HG03378 (cell line): ENCODE measurements around the gene CYP2S1.
"Not testable (repeated sequence)": the region's sequence is repeated elsewhere in the genome, so short reads cannot be mapped to it uniquely, and the experiment has no call there.

Source experiments
- ATAC-seq: cut with Tn5 transposase; IDR thresholded peaks from one replicate; pipeline ENCODE4 v1.9.1; 2021; ENCODE audit warnings: mild to moderate bottlenecking, moderate library complexity; ENCODE audit not compliant: unreplicated experiment

Gene CYP2S1, protein sequence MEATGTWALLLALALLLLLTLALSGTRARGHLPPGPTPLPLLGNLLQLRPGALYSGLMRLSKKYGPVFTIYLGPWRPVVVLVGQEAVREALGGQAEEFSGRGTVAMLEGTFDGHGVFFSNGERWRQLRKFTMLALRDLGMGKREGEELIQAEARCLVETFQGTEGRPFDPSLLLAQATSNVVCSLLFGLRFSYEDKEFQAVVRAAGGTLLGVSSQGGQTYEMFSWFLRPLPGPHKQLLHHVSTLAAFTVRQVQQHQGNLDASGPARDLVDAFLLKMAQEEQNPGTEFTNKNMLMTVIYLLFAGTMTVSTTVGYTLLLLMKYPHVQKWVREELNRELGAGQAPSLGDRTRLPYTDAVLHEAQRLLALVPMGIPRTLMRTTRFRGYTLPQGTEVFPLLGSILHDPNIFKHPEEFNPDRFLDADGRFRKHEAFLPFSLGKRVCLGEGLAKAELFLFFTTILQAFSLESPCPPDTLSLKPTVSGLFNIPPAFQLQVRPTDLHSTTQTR

DNA sequence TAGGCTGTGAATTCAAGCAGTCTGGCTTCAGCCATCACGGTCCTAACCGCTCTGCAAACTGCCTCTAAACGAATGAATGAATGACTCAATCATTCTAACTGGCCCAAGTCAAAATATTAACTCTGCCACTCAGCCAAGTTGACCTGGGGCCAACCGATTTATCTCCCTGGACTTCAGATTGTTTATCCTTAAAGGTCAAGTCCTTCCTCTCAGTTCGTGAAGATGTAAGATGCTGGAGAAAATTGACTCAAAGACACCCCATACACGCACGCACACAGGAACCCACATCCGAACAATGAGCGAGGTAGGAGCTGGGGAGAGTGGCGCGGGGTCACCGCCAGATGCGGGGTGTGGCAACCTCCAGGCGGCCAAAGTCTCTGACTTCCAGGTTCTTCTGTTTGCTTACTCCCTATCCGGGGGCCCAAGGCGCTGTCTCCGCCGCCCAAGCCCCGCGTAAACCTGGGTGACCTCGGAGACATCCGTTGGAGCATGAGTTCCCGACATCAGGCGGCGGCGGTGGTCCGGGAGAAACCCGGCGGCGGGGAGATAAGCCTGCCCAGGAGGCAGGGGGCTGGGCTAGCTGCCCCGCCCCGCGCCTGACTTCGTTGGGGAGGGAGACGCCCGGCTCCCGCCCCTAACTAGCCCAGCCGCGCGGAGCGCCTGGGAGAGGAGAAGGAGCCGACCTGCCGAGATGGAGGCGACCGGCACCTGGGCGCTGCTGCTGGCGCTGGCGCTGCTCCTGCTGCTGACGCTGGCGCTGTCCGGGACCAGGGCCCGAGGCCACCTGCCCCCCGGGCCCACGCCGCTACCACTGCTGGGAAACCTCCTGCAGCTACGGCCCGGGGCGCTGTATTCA, at the start of gene CYP2S1:
TSS of gene CYP2S1 (plus strand) at position 646 of the 856 bp plus-strand sequence. CDS start at position 692, 46 bp downstream.
- ATAC-seq, result no peak

DNA sequence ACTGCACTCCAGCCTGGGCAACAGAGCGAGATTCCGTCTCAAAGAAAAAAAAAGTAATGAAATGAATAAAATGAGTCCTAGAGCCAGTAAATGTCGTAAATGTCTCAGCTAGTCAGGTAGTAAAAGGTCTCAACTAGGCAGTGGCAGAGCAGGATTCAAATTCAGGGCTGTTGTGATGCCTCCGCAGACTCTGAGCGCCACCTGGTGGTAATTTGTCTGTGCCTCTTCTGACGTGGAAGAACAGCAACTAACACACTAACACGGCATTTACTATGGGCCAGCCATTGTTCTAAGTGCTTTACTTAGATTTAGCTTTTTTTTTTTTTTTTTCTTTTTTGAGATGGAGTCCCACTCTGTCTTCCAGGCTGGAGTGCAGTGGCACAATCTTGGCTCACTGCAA, 48.6 kb upstream of the CYP2S1 start:
- ATAC-seq, result no peak

DNA sequence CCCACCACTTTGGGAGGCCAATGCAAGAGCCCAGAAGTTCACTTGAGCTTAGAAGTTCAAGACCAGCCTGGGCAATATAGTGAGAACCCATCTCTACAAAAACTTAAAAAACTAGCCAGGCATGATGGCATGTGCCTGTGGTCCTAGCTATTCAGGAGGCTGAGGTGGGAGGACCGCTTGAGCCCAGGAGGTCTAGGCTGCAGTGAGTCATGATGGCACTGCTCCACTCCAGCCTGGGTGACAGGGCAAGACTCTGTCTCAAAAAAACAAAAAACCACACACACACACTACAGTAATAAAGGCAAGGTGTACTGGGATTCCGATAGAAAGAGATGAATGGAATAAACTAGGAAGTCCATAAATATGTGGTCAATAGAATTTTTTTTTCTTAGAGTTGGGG, 43.2 kb upstream of the CYP2S1 start:
- ATAC-seq, result no peak

DNA sequence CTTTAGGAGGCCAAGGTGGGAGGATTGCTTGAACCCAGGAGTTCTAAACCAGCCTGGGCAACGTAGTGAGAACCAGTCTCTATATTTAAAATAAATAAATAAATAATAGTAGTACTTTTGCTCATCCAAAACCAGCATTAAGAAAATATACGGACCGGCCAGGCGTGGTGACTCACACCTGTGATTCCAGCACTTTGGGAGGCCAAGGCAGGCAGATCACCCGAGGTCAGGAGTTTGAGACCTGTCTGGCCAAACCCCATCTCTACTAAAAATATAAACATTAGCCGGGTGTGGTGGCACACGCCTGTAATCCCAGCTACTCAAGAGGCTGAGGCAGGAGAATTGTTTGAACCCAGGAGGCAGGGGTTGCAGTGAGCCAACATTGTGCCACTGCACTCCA, 42.0 kb upstream of the CYP2S1 start:
- ATAC-seq, result not testable (repeated sequence)

DNA sequence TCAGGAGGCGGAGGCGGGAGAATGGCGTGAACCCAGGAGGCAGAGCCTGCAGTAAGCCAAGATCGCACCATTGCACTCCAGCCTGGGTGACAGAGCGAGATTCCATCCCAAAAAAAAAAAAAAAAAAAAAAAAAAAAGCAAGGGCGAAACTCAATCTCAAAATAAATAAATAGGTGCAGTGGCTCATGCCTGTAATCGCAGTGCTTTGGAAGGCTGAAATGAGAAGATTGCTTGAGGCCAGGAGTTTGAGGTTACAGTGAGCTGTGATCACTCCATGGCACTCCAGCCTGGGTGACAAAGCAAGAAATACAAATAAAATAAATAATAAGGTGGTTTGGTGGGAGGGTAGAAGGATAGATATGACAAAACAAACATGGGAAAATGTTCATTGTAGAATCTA, 39.0 kb upstream of the CYP2S1 start:
- no peak for ATAC-seq

DNA sequence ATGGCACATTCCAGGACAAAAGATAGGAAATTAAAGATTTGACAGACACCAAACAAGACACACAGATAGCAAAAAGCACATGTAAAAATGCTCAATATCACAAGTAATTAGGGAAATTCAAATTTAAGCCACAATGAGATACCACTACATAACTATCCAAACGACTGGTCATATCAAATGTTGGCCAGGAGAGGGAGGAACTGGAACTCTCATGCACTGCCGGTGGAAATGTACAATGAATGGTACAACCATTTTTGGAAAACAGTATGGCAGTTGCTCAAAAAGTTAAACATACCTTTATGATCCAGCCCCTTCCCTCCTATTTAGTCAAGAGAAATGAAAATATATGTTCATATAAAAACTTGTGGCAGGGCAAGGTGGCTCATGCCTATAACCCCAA, 36.8 kb upstream of the CYP2S1 start:
- no peak for ATAC-seq

DNA sequence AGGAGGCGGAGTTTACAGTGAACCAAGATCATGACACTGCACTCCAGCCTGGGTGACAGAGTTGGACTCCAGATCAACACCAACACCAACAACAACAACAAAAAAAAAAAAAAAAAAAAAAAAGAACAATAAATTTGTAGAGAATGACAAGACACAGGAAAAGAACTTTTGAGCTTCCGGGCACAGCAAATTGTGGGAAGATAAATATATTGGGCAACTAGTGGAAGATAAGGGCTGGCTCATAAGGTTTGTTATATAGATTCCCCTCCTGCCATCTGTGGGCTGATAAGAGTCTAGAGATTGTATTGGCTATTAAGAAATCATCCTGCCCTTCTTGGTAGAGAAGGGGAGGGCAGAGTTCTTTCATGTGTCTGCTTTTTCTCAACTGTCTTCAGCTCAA, 33.1 kb upstream of the CYP2S1 start:
- ATAC-seq, result no peak

DNA sequence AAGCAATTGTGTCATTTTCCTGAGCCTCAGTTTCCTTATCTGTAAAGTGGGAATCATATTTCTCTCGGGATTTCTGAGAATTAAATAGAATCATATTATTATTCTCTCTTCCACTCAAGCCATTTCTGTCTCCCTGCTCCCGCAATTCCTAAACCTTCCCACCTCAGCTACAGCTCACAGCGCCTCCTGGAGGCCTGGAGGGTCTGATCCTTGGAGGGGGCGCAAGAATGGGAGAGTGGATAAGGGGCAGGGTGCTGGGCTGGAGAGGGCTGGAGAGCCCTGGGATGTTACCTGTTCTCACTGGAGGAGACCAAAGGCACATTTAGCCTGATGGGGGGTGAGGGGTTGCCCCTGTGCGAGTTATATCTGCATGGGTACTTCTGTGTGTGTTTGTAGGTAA, 31.1 kb upstream of the CYP2S1 start:
- ATAC-seq, result no peak

DNA sequence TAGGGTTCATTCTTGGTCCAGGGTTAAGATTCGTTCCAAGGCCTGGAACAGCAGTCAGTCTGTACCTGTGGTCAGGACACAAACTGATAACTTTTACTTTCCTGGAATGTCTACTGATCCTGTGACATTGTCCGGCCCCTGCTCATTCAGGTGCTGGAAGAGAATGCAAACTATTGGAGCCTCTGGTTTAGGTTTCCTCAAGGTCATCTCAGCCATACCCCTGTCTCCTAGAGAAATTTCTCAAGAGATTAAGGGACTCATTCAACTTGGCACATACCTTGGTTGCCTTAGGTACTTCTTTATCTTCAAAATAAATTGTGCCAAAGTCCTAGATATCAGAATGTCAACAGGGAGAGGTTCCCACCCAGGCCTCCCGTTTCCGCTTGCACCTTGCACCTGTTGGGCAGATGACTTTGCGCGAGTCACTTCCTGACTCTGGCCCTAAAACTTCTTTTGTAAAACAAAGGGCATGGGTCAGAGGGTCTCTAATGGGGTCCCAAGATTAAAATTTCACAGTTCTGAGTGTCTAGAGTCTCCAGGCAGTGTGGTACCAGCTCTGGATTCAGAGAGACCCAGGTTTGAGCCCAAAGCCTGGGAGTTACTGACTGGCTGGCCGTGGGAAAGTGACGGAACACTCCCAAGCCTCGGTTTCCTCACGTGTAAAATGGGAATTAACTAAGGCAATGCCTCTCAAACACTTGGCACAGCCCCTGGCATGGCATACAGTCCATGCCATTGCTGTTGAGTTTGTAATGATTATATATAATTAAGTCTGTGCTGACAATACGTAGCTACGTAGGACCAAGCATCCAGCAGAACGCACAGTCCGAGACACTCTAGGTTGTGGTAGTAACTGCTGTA, 25.8 kb upstream of the CYP2S1 start:
- ATAC-seq, result no peak

DNA sequence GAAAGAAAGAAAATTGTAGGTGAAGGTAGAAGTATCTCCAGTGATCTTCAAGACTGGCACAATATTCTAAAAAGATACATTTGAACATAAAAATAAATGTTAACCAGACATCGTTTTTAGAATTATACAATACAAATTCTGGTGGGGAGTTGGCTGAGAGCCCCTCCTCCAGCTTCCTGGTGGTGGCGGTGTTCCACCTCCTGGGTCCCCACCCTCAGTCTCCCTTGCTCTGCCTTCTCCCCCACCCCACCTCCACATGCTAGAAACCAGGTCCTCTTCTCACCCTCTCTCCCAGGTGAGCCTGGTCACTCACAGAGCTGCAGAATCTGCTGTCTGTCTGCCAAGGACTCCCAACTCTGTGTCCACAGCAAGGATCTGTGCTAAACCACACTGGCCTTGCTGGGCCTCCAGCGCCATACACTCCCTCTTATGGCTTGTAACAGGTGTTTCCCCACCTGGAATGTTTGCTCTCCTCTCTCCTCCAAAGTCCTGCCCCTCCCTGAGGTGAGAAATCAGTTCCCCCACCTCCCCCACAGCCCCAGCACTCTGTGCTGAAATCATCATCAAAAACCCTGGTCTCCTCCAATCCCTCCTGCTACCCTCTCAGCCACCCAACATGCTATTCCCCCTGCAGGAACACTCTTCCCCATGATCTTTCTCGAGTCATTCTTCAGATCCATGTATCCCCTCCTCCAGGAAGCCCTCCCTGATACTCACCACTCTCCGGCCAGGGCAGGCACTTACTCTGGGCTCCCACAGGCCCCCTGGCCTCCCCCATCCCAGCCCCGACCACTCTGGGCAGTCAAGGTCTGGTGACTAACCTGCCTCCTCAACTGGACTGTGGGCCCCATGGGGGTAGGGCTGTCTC, 20.5 kb upstream of the CYP2S1 start:
- no peak for ATAC-seq

DNA sequence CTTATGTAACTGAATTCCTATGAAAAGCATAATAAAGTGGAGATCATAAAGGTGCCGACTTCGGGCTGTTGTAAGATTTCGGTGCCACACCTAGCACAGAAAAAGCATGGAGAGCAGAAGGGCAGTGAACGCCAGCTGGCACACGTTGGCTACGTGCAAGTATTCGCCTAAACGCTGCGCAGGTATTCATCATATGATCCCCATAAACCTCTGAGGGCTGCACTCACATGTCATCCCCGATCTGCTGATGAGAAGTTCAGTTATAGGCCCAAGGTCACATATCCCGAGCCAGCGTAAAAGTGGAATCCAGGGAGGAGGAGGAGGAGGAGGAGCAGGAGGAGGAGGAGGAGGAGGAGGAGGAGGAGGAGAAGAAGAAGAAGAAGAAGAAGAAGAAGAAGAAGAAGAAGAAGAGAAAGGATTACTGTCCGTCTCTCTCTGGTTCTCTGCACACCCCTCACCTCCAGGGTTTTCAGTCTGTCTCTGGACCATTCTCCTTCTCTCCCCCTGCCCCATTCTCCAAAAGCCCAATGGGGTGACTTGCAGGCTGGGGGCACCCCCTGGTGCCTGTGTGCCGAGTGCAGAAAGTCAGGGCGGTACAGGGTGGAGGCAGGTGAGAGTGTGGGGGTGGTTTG, 18.6 kb upstream of the CYP2S1 start:
- ATAC-seq, result no peak

DNA sequence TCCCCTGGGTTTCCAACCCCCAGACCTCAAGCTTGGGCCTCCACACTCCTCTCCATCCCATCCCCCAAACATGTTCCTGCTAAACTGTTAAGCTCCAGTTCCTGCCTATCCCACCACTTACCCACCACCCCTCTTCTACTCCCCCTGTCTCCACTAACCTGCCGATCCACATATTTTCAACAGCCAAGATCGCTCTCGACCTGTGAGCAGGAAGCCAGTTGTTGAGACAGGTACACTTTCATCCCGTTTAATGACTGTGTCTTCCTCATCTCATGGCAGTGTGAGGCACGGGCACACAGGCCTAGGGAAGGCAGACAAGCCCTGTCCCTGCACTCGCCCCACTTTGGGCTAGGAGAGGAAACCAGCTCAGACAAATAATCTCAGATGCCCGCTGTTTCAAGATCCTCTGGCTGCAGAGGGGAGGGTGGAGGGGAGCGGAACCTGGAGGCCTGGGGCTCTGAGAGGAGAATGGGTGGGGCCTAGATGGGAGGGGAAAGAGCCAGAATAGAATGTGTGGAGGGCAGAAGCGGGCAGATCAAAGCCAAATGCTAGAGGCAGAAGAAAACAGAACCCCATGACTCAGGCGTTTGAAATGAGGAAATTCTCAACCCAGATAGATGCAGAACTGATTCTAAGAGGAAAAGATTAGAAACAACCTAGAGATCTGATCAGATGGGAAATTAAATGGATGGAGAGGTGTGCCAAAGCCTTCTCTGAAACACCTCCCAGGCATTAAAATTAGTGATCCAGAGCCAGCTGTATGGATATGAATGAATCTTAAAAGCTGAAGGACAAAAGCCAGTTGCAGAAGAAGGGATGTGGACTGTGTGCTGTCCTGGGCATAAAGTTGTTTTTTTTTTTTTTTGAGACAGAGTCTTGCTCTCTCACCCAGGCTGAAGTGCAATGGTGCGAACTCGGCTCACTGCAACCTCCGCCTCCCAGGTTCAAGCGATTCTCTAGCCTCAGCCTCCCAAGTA, 16.9 kb upstream of the CYP2S1 start:
- no peak for ATAC-seq

DNA sequence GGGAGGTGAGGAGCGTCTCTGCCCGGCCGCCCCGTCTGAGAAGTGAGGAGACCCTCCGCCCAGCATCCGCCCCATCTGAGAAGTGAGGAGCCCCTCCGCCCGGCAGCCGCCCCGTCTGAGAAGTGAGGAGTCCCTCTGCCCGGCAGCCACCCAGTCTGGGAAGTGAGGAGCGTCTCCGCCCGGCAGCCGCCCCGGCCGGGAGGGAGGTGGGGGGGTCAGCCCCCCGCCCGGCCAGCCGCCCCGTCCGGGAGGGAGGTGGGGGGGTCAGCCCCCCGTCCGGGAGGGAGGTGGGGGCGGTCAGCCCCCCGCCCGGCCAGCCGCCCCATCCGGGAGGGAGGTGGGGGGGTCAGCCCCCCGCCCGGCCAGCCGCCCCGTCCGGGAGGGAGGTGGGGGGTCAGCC, 12.8 kb upstream of the CYP2S1 start:
- ATAC-seq, result not testable (repeated sequence)

DNA sequence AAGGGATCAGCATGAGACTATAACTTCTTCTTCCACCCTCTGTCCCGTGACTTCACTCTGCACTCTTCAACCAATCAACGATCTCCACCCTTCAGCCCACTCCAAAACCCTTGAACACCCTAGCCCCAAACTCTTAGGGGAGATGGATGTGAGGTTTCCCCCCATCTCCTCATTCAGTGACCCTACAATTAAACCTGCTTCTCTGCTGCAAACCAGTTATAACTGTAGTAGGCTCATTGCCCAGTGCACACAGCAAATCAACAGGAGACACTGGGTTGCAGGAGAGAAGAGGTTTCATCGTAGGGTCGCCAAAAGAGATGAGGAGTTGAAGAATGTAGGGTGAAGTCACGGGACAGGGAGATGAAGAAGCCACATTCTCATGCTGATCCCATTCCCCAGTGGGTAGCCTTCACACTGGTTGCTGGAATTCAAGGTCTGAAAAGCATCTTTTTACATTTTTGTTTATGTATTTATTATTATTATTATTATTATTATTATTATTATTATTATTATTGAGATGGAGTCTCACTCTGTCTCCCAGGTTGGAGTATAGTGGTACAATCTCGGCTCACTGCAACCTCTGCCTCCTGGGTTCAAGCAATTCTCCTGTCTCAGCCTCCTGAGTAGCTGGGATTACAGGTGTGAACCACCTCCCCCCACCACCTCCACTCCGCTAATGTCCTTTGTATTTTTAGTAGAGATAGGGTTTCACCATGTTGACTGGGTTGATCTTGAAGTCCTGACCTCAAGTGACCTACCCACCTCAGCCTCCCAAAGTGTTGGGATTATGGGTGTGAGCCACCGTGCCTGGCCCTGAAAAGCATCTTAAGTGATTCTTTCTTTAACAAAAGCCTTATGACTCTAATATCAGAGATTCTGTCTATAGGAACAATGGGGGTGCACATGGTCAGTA, 5.8 kb upstream of the CYP2S1 start:
- no peak for ATAC-seq

DNA sequence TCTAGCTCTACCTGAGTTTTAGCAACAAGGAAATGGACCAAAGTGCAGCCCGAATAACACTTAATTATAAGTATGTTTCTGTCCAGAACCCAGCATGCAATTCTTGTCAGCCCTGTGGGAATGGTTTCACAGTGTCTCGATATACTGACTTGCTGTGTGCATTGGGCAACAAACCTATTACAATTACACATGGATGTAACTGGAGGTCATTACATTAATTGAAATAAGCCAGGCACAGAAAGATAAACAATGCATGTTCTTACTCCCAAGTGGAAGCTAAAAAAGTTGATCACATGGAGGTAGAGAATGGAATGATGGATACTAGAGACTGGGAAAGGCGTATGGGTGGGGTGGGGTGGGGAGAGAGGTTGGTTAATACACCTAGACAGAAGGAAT, 5.1 kb upstream of the CYP2S1 start:
- no peak for ATAC-seq

DNA sequence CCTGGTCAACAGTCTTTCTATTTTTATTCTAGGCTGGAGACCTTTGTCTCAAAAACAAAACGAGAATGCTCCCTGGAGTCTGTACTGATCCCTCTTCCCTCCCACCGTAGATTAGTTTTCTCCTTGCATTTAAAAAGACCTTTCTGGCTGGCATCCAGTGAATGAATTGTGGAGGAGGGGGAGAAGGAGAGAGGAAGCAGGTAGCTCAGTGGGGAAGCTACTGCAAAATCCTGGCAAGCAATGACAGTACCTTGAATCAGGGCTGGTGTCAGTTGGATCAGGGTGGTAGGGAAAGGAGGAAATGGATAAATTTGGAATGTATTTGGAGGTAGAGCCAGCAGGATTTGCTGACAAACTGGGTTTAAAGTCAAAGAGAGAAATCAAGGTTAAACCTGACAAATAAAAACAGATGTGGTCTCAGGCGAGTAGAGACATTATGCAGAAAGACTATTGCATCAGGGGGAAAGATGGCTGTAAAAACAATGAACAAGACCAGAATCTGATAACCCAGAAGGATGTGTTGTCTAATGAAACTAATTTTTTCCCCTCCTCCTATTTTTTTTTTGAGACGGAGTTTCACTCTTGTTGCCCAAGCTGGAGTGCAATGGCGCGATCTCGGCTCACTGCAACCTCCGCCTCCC, 3.5 kb upstream of the CYP2S1 start:
- no peak for ATAC-seq
